ENCODE data around the gene SNX15.

- TF ChIP-seq SP1 (IDR thresholded peaks at IDR 0.05) = no peak
- TF ChIP-seq FOXA1 (IDR thresholded peaks at IDR 0.05) = no peak
- no peak for TF ChIP-seq CTBP1 (IDR thresholded peaks at IDR 0.05; ENCODE audit: borderline replicate concordance)
- TF ChIP-seq LEF1 (IDR thresholded peaks at IDR 0.05; ENCODE audit: borderline replicate concordance) = no peak
Observed at GRCh38 chr11:65058419-65059054, 31.3 kb downstream of the SNX15 start, which contains the start of gene NAALADL1.

All from HEK293T (cell line).